CD14-positive monocyte (primary cell): ENCODE results near the gene TRIM44. TPM values are rescaled to one million over a fixed set of nuclear protein-coding genes. Genes with fewer than 3 reads are reported as not detected.
"Not testable (repeated sequence)": the region's sequence is repeated elsewhere in the genome, so short reads cannot be mapped to it uniquely, and the experiment has no call there.

Experiments
- DNase-seq, 3 donors: peaks; one replicate each; pipeline ENCODE4 v3.0.0-alpha.2; 2011 to 2022
- H2AFZ ChIP-seq: 2 replicates; pipeline ENCODE4 v1.6.0; 2012; ENCODE audit warnings: mild to moderate bottlenecking, low read depth, low read length, inconsistent platforms; ENCODE audit not compliant: insufficient read depth, poor library complexity, severe bottlenecking
- H3K27ac ChIP-seq, 2 donors: 1 replicate in 1 of 2; 2 replicates in 1 of 2; pipeline ENCODE4 v1.5.1; 2012 to 2013; ENCODE audit warnings: low read length in 2 of 2, control low read depth in 1 of 2, inconsistent platforms in 1 of 2, low read depth in 1 of 2, mild to moderate bottlenecking in 1 of 2
- H3K27me3 ChIP-seq, 2 donors: one replicate each; pipeline versions ENCODE4 v1.6.0 to v1.6.1; 2011 to 2013; ENCODE audit warnings: low read length in 2 of 2; ENCODE audit not compliant: control insufficient read depth in 2 of 2, insufficient read depth in 2 of 2
- H3K36me3 ChIP-seq, 2 donors: replicated peaks in 1 of 2; 1 replicate in 1 of 2; 2 replicates in 1 of 2; pipeline versions ENCODE4 v1.5.1 to v1.6.1; 2012 to 2013; ENCODE audit warnings: low read length in 2 of 2, control low read depth in 1 of 2, inconsistent platforms in 1 of 2, mild to moderate bottlenecking in 1 of 2; ENCODE audit not compliant: insufficient read depth in 2 of 2, control insufficient read depth in 1 of 2
- H3K4me1 ChIP-seq, 2 donors: 1 replicate in 1 of 2; 2 replicates in 1 of 2; pipeline versions ENCODE4 v1.5.1 to v1.6.1; 2012 to 2013; ENCODE audit warnings: low read length in 2 of 2, control low read depth in 1 of 2, inconsistent platforms in 1 of 2, mild to moderate bottlenecking in 1 of 2, moderate library complexity in 1 of 2; ENCODE audit not compliant: insufficient read depth in 2 of 2, control insufficient read depth in 1 of 2
- H3K4me2 ChIP-seq: replicated peaks from 2 replicates; pipeline ENCODE3; 2012; ENCODE audit warnings: low read length, moderate library complexity, mild to moderate bottlenecking; ENCODE audit not compliant: poor library complexity, severe bottlenecking; ENCODE audit errors: extremely low read depth
- H3K4me3 ChIP-seq, 3 experiments: fragments of 200-600 bp in 1 of 3; sonication (generic) in 1 of 3; replicated peaks in 1 of 3; 1 replicate in 2 of 3; 2 replicates in 1 of 3; pipeline ENCODE4 v1.5.1; 2011 to 2013; ENCODE audit warnings: low read length in 3 of 3, mild to moderate bottlenecking in 3 of 3, control low read depth in 2 of 3, low read depth in 2 of 3, inconsistent platforms in 1 of 3, moderate library complexity in 1 of 3
- H3K79me2 ChIP-seq: 2 replicates; pipeline ENCODE4 v1.6.0; 2012; ENCODE audit warnings: mild to moderate bottlenecking, control low read depth, inconsistent platforms, low read length, moderate library complexity; ENCODE audit not compliant: insufficient read depth
- H3K9ac ChIP-seq: 2 replicates; pipeline ENCODE4 v1.6.0; 2017; ENCODE audit warnings: low read length, mild to moderate bottlenecking; ENCODE audit not compliant: insufficient read depth, poor library complexity, severe bottlenecking
- H3K9me3 ChIP-seq, 2 donors: replicated peaks in 1 of 2; 1 replicate in 1 of 2; 2 replicates in 1 of 2; pipeline versions ENCODE4 v1.5.1 to v1.6.1; 2012 to 2013; ENCODE audit warnings: low read length in 2 of 2, control low read depth in 1 of 2; ENCODE audit not compliant: control insufficient read depth in 1 of 2, insufficient read depth in 1 of 2
- H4K20me1 ChIP-seq: 2 replicates; pipeline ENCODE4 v1.6.0; 2012; ENCODE audit warnings: mild to moderate bottlenecking, low read length, control low read depth, moderate library complexity; ENCODE audit not compliant: insufficient read depth
- H3K27ac Mint-ChIP-seq, 7 donors: one replicate each; pipeline ENCODE4 v1.8.0; 2020; ENCODE audit warnings: mild to moderate bottlenecking in 7 of 7, mixed read lengths in 7 of 7, moderate library complexity in 6 of 7, inconsistent platforms in 2 of 7
- H3K27me3 Mint-ChIP-seq, 3 donors: one replicate each; pipeline ENCODE4 v1.8.0; 2021 to 2022; ENCODE audit warnings: low read depth in 3 of 3, mild to moderate bottlenecking in 3 of 3, mixed read lengths in 3 of 3, moderate library complexity in 3 of 3, inconsistent platforms in 1 of 3
- H3K36me3 Mint-ChIP-seq, 2 donors: one replicate each; pipeline ENCODE4 v1.8.0; 2020; ENCODE audit warnings: mixed read lengths in 2 of 2, inconsistent platforms in 1 of 2, mild to moderate bottlenecking in 1 of 2
- H3K4me1 Mint-ChIP-seq: one replicate; pipeline ENCODE4 v1.8.0; 2020; ENCODE audit warnings: mild to moderate bottlenecking, mixed read lengths
- H3K4me3 Mint-ChIP-seq, 2 donors: one replicate each; pipeline ENCODE4 v1.8.0; 2020; ENCODE audit warnings: mild to moderate bottlenecking in 2 of 2, mixed read lengths in 2 of 2, moderate library complexity in 1 of 2
- H3K9me3 Mint-ChIP-seq, 7 donors: one replicate each; pipeline ENCODE4 v1.8.0; 2020 to 2022; ENCODE audit warnings: mixed read lengths in 7 of 7, mild to moderate bottlenecking in 6 of 7, moderate library complexity in 6 of 7, inconsistent platforms in 2 of 7
- WGBS: methylation state at CpG from one replicate; pipeline ENCODE4 v1.1.5; 2013; ENCODE audit warnings: missing lambda C conversion rate; ENCODE audit not compliant: insufficient coverage; 5-methylcytosine and 5-hydroxymethylcytosine counted together
- intact Hi-C, 2 donors: fragments of 100-400 bp; cut with micrococcal nuclease; formaldehyde crosslinking; loops; one replicate each; pipeline versions ENCODE4 v1.15.0 to v1.15.1; 2023
- polyA plus RNA-seq, 3 donors: library from polyadenylated mRNA; depleted of rRNA in 1 of 3; unstranded in 2 of 3; stranded (reverse) in 1 of 3; fragments of 300-500 nt in 2 of 3; fragments of >200 nt in 1 of 3; fragmentation: Illumina TruSeq in 2 of 3; gene quantifications; 1 replicate in 2 of 3; 2 replicates in 1 of 3; pipeline ENCODE4 v1.2.3, GENCODE V29; 2012 to 2021
- TF ChIP-seq, protein P1 (sequence below): fragments of 200-600 bp; IDR thresholded peaks from one replicate; pipeline ENCODE4 v1.8.0; 2022; ENCODE audit warnings: antibody characterized with exemption, mild to moderate bottlenecking

The TRIM44 gene
- polyA plus RNA-seq, 3 donors, result 25.3 to 47.1 (median 45.9) TPM

DNA sequence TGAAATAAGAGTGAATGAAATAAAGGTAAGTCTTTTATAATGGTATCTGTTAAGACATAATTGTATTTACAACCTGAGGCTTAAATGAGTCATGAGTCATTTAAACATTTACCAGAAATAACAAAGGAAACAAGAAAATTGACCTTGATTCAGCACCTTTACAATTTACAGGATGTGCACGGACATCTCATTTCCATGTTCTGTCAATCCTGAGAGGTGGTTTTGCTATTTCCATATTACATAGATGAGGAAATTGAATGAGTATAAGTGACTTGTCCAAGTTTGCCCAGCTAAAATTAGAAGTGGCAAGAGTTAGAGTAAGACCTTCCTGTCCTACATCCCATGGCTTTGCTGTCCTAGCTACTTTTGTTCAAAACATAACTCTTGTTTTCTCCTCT lies 89.1 kb downstream of the TRIM44 start:
- TF ChIP-seq, protein P1, sequence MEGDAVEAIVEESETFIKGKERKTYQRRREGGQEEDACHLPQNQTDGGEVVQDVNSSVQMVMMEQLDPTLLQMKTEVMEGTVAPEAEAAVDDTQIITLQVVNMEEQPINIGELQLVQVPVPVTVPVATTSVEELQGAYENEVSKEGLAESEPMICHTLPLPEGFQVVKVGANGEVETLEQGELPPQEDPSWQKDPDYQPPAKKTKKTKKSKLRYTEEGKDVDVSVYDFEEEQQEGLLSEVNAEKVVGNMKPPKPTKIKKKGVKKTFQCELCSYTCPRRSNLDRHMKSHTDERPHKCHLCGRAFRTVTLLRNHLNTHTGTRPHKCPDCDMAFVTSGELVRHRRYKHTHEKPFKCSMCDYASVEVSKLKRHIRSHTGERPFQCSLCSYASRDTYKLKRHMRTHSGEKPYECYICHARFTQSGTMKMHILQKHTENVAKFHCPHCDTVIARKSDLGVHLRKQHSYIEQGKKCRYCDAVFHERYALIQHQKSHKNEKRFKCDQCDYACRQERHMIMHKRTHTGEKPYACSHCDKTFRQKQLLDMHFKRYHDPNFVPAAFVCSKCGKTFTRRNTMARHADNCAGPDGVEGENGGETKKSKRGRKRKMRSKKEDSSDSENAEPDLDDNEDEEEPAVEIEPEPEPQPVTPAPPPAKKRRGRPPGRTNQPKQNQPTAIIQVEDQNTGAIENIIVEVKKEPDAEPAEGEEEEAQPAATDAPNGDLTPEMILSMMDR, result no peak
- DNase-seq, result no peak
- Mint-ChIP-seq H3K9me3 (peaks cover 0 to 7% (median 2%) of the 10 kb centered on the region in 7 donors), H3K27me3 (no peaks in the 10 kb centered on the region), H3K27ac (no peak overlapping the region), H3K36me3 (peaks cover 18 to 20% of the 10 kb centered on the region in 2 donors), H3K4me3 (no peak overlapping the region), H3K4me1 (peaks cover 9% of the 10 kb centered on the region)
- Histone ChIP-seq H4K20me1 (no peaks in the 10 kb centered on the region), H3K27ac (no peak overlapping the region), H3K36me3 (peaks cover 0 to 14% of the 10 kb centered on the region in 2 donors), H3K4me3 (no peak overlapping the region), H3K9ac (no peak overlapping the region), H3K27me3 (no peaks in the 10 kb centered on the region), H3K9me3 (no peaks in the 10 kb centered on the region), H3K4me1 (peaks cover 0 to 4% of the 10 kb centered on the region in 2 donors), H3K79me2 (no peaks in the 10 kb centered on the region), H2AFZ (no peak overlapping the region), H3K4me2 (no peak overlapping the region)
- no CpG with 5 or more reads among the region's 1 CpG for WGBS
- intact Hi-C loops, result no loop called here

GRCh38 chr11:35752115-35752514 lies 89.5 kb downstream of the TRIM44 start:
- Mint-ChIP-seq H3K4me1 (peaks cover 5% of the 10 kb centered on the region), H3K9me3 (peaks cover 0 to 7% (median 4%) of the 10 kb centered on the region in 7 donors), H3K27me3 (no peaks in the 10 kb centered on the region), H3K36me3 (peaks cover 18 to 23% of the 10 kb centered on the region in 2 donors), H3K4me3 (no peak overlapping the region), H3K27ac (peak overlapping the region in 1 of 7 donors; percentile 0)
- Histone ChIP-seq H3K79me2 (no peaks in the 10 kb centered on the region), H3K4me3 (no peak overlapping the region), H3K36me3 (peaks cover 0 to 14% of the 10 kb centered on the region in 2 donors), H3K9ac (no peak overlapping the region), H4K20me1 (no peaks in the 10 kb centered on the region), H3K9me3 (no peaks in the 10 kb centered on the region), H3K27ac (no peak overlapping the region), H3K4me2 (no peak overlapping the region), H3K4me1 (no peaks in the 10 kb centered on the region), H2AFZ (no peak overlapping the region), H3K27me3 (no peaks in the 10 kb centered on the region)
- TF ChIP-seq, protein P1, result no peak
- 0% methylated on average over 1 of the region's 3 CpGs for WGBS
- intact Hi-C loops, result no loop called here
- no peak for DNase-seq

DNA sequence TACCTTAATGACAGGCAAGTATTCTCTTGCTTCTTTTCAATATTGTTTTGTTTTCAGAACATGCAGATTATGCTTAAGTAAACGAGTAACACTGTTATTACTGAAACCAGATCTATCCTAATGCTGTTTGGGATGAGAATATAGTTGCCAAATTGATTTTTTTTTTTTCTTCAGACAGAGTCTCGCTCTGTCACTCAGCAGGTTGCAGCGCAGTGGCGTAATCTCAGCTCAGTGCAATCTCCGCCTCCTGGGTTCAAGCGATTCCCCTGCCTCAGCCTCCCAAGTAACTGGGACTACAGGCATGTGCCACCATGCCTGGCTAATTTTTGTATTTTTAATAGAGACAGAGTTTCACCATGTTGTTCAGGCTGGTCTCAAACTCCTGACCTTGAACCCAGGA lies 91.0 kb downstream of the TRIM44 start:
- H2AFZ ChIP-seq, H3K9me3 ChIP-seq, H3K79me2 ChIP-seq, H3K4me3 Mint-ChIP-seq, H3K27me3 ChIP-seq, H3K36me3 ChIP-seq, H3K27me3 Mint-ChIP-seq, H3K4me1 ChIP-seq, H3K9ac ChIP-seq, H3K27ac ChIP-seq, H3K27ac Mint-ChIP-seq, H3K4me1 Mint-ChIP-seq, H4K20me1 ChIP-seq, H3K4me2 ChIP-seq, intact Hi-C loops, DNase-seq, H3K4me3 ChIP-seq: not testable (repeated sequence)
- Mint-ChIP-seq H3K9me3 (peaks cover 3 to 11% (median 8%) of the 10 kb centered on the region in 7 donors), H3K36me3 (peaks cover 17 to 18% of the 10 kb centered on the region in 2 donors)
- no CpG with 5 or more reads among the region's 6 CpGs for WGBS
